Measurements from ENCODE around the gene WNK2.

- TF ChIP-seq, protein P1, sequence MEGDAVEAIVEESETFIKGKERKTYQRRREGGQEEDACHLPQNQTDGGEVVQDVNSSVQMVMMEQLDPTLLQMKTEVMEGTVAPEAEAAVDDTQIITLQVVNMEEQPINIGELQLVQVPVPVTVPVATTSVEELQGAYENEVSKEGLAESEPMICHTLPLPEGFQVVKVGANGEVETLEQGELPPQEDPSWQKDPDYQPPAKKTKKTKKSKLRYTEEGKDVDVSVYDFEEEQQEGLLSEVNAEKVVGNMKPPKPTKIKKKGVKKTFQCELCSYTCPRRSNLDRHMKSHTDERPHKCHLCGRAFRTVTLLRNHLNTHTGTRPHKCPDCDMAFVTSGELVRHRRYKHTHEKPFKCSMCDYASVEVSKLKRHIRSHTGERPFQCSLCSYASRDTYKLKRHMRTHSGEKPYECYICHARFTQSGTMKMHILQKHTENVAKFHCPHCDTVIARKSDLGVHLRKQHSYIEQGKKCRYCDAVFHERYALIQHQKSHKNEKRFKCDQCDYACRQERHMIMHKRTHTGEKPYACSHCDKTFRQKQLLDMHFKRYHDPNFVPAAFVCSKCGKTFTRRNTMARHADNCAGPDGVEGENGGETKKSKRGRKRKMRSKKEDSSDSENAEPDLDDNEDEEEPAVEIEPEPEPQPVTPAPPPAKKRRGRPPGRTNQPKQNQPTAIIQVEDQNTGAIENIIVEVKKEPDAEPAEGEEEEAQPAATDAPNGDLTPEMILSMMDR (IDR thresholded peaks at IDR 0.05; ENCODE audit: low read depth, low read length) = no peak
- TF ChIP-seq POLR2A (IDR thresholded peaks at IDR 0.05; ENCODE audit: extremely low read depth, insufficient read length) = no peak
Measured at GRCh38 chr9:93218671-93219420, 34.9 kb downstream of the WNK2 start.
